Subcutaneous abdominal adipose tissue (tissue), 5 donors: ENCODE data around the gene FLNB.
"Not testable (repeated sequence)": the region's sequence is repeated elsewhere in the genome, so short reads cannot be mapped to it uniquely, and the experiment has no call there.

Experiments used
- H3K27ac ChIP-seq: one replicate; pipeline ENCODE4 v1.7.0; 2013; ENCODE audit warnings: low read depth, mild to moderate bottlenecking, inconsistent platforms, low read length, moderate library complexity
- H3K27me3 ChIP-seq, 5 donors: one replicate each; pipeline ENCODE4 v1.7.0; 2013; ENCODE audit warnings: low read length in 5 of 5, inconsistent platforms in 1 of 5; ENCODE audit not compliant: control insufficient read depth in 5 of 5, insufficient read depth in 4 of 5
- H3K36me3 ChIP-seq, 5 donors: one replicate each; pipeline ENCODE4 v1.7.0; 2013; ENCODE audit warnings: low read length in 5 of 5; ENCODE audit not compliant: control insufficient read depth in 5 of 5, insufficient read depth in 5 of 5
- H3K4me1 ChIP-seq, 5 donors: one replicate each; pipeline ENCODE4 v1.7.0; 2013; ENCODE audit warnings: low read length in 5 of 5, mild to moderate bottlenecking in 3 of 5, moderate library complexity in 1 of 5; ENCODE audit not compliant: control insufficient read depth in 5 of 5, insufficient read depth in 5 of 5
- H3K4me3 ChIP-seq, 5 donors: one replicate each; pipeline ENCODE4 v1.7.0; 2013; ENCODE audit warnings: low read length in 5 of 5, low read depth in 1 of 5
- H3K9ac ChIP-seq, 5 donors: one replicate each; pipeline ENCODE4 v1.7.0; 2013; ENCODE audit warnings: low read length in 5 of 5, mild to moderate bottlenecking in 4 of 5, moderate library complexity in 3 of 5
- H3K9me3 ChIP-seq, 5 donors: one replicate each; pipeline ENCODE4 v1.7.0; 2013; ENCODE audit warnings: low read length in 5 of 5; ENCODE audit not compliant: control insufficient read depth in 5 of 5
- donor health status: healthy.
- donor health status: healthy.
- donor health status: healthy.
- donor health status: healthy.
- donor health status: healthy.

Gene FLNB

DNA sequence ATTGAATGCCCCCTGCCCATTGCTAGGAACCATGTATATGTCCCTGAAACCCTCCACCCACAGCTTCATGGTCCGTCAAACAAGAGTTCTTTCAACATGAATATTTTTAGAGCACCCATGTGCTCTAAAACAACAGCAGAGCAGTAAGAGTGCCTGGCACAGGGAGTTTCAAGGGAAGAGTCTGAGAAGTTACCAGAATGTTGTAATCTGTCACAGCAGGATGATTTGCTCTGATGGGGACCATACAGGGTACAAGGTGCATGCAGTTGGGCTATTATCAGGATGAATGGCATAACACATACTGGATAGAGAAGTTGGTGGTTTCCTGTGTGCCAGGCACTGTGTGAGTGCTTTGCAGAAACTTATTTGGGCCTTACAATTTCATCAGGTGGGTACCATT is 27.8 kb upstream of the FLNB start:
- Histone ChIP-seq H3K4me1 (peaks cover 0 to 32% (median 16%) of the 10 kb centered on the region in 5 donors), H3K36me3 (no peaks in the 10 kb centered on the region), H3K27ac (no peak overlapping the region), H3K9me3 (no peaks in the 10 kb centered on the region), H3K27me3 (no peaks in the 10 kb centered on the region), H3K9ac (no peak overlapping the region), H3K4me3 (no peak overlapping the region)

DNA sequence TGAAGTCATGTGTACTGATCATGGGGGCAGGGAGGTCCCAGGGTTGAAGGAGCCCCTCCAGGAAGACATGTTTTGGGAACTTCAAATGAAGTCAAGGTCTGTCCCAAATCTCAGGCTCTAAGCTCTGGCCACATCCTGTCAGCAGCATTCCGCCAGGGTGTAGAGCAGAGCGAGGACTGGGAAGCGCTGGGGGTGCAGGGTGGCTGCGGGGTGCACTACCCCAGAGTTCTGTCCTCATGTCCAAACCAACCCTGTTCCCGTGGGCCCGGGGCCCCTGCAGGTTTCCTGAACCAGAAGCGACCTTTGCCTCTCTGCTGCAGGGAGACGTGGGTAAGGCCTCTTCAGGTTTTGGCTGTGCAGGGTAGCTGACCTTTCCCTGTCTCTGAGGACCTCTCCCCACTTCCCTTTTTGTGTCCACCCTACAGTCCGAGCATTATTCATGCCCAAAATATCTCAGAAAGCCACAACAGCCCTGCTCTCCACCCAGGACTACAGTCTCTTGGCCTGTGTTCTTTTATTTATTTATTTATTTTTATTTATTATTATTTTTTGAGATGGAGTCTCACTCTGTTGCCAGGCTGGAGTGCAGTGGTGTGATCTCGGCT is 26.6 kb upstream of the FLNB start:
- Histone ChIP-seq H3K9ac (no peak overlapping the region), H3K27me3 (no peaks in the 10 kb centered on the region), H3K27ac (no peak overlapping the region), H3K9me3 (no peaks in the 10 kb centered on the region), H3K36me3 (no peaks in the 10 kb centered on the region), H3K4me1 (peaks cover 0 to 32% (median 16%) of the 10 kb centered on the region in 5 donors), H3K4me3 (no peak overlapping the region)

DNA sequence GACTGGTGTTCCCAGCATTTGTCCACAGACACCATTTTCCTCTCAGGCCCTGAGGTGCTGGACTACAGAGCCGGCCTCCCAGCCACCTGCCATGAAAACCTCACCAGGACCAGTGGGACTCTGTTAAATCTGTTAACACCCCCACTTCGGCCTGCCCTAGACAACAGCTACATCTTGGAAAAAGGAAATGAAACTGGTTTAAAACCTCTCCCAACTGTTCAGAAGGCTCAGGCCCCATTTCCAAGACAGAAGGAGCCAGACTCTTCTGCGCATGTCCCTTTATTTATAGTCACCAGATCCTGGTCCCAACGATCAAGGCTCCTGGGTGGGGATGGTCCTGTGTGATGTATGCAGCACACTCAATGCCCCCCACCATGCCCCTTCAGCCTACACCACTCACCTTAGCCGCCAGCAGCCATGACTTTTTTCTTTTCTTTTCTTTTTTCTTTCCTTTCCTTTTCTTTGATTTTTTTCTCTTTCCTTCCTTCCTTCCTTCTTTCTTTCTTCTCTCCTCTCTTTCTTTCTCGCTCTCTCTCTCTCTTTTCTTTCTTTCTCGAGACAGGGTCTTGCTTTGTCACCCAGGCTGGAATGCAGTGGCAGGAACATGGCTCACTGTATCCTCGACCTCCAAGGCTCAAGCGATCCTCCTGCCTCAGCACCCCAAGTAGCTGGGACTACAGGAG is 25.5 kb upstream of the FLNB start:
- H3K27me3 ChIP-seq = no peaks in the 10 kb centered on the region
- H3K4me3 ChIP-seq = no peak overlapping the region
- no peaks in the 10 kb centered on the region for H3K9me3 ChIP-seq
- H3K27ac ChIP-seq = no peak overlapping the region
- H3K9ac ChIP-seq = no peak overlapping the region
- peaks cover 0 to 32% (median 16%) of the 10 kb centered on the region in 5 donors for H3K4me1 ChIP-seq
- H3K36me3 ChIP-seq = no peaks in the 10 kb centered on the region

DNA sequence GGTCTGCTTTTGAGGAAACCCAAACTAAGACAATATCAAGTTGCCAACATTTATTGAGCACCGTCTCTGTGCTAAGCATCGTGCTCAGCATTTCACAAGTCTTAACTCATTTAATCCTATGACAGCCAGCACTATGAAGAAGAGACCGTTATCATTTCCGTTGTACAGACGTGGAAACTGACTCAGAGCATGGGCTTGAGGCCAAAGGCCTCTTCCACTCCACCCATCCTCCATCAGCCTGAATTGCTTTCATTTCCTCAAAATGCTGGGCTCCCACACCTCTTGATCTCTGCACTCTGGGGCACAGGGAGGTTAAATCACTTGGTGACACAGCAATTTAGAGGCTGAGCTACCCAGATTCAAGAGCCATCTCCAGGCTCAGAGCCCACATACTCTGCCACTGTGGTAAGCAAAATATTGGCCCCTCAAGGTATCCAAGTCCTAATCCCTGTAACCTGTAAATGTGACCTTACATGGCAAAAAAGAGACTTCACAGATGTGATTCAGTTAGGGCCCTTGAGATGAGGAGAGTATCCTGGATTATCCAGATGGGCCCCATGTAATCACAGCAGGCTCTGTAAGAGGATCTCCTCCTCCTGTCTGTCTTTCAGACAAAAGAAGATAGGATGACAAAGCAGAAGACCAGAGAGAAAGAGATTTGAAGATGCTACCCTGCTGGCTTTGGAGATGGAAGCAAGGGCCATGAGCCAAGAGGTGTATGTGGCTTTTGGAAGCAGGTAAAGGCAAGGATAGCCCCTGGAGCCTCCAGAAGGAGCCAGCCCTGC is 24.3 kb upstream of the FLNB start:
- H3K9me3 ChIP-seq = no peaks in the 10 kb centered on the region
- no peaks in the 10 kb centered on the region for H3K27me3 ChIP-seq
- H3K27ac ChIP-seq = peak overlapping the region; percentile 15
- H3K36me3 ChIP-seq = no peaks in the 10 kb centered on the region
- H3K4me1 ChIP-seq = peaks cover 0 to 32% (median 15%) of the 10 kb centered on the region in 5 donors
- no peak overlapping the region for H3K9ac ChIP-seq
- H3K4me3 ChIP-seq = no peak overlapping the region

DNA sequence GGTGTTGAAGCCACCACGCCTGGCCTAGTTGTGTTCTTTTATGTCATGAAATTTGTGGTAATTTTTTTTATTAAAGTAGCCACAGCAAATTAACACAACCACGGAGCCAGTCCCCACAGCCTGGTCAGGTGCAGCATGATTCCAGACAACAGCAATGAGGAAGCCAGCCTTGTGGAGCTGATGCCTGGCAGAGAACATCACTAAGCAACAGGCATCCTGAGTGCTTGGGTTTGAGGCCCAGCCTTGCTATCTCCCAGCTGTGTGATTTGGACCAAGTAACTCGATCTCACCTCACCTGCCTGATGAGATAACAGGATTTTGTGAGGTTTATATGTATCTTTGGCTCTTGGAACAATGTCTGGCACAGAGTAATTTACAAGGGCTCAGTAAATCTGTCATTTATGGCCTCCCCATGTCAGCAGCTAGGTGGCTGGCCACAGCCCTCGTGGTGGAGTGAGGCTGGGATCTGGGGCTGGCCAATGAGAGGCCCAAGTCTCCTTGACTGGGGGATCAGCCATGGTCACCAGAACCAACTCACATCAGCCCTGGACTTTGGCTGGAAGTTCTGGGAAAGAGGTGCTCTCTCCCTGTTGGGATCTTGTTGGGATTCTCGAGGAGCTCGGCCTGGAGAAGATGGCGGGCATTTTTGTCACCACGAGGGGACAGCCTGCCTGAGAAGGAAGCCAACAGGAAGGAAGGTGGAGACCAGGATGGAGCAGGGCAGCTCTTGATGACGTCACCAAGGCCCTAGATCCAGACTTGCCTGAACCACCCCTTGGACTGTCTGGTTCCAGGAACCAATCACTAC is 22.8 kb upstream of the FLNB start:
- Histone ChIP-seq H3K9ac (no peak overlapping the region), H3K4me3 (no peak overlapping the region), H3K36me3 (no peaks in the 10 kb centered on the region), H3K9me3 (no peaks in the 10 kb centered on the region), H3K27me3 (no peaks in the 10 kb centered on the region), H3K27ac (no peak overlapping the region), H3K4me1 (peaks cover 0 to 32% (median 15%) of the 10 kb centered on the region in 5 donors)

DNA sequence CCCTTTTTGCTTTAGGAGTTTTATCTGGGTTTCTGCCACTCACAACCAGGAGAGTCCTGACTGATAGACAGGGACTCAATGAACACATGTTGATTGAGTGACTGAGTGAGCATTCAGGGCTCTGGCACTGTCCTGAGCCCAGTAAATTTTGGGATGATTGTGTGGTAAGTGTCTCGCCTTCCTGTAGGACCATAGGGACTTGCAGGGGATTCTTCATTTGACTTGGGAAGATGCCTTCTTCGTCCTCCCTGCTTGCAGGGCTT is 22.3 kb upstream of the FLNB start:
- H3K4me3 ChIP-seq = no peak overlapping the region
- H3K27me3 ChIP-seq = no peaks in the 10 kb centered on the region
- peaks cover 0 to 32% (median 15%) of the 10 kb centered on the region in 5 donors for H3K4me1 ChIP-seq
- H3K36me3 ChIP-seq = no peaks in the 10 kb centered on the region
- H3K9me3 ChIP-seq = no peaks in the 10 kb centered on the region
- H3K9ac ChIP-seq = no peak overlapping the region
- no peak overlapping the region for H3K27ac ChIP-seq

DNA sequence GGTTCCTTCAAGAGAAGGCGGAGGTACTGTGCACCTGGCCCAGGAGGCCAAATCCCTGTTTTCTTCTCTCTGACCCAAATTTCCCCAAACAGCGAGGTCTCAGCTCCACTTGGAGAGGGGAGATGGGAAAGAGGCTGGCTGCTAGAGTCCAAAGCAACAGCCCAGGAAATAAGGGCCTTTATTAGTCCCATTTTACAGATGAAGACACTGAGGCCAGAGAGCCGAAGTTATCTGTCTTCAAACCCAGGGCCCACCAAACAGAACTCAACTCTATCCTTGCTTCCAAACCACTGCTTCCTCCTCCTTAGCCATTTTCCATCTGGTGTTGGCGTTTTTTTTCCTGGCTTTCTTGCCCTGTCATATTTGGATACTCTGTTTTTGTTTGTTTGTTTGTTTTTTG is 22.0 kb upstream of the FLNB start:
- Histone ChIP-seq H3K9ac (no peak overlapping the region), H3K36me3 (no peaks in the 10 kb centered on the region), H3K27ac (no peak overlapping the region), H3K27me3 (no peaks in the 10 kb centered on the region), H3K9me3 (no peaks in the 10 kb centered on the region), H3K4me1 (peaks cover 0 to 29% (median 15%) of the 10 kb centered on the region in 5 donors), H3K4me3 (no peak overlapping the region)

DNA sequence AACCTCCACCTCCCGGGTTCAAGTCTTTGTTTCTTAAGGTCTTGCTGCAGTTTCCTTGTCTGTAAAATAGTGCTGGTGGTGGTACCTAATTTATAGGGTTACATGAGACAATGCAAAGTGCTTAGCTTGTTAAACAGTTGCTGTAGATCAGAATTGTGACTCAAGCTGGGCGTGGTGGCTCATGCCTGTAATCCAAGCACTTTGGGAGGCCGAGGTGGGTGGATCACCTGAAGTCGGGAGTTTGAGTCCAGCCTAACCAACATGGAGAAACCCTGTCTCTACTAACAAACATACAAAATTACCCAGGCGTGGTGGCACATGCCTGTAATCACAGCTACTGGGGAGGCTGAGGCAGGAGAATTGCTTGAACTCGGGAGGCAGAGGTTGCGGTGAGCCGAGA is 19.0 kb upstream of the FLNB start:
- not testable (repeated sequence) for H3K27ac ChIP-seq, H3K4me3 ChIP-seq, H3K27me3 ChIP-seq, H3K4me1 ChIP-seq, H3K9ac ChIP-seq, H3K36me3 ChIP-seq, H3K9me3 ChIP-seq

DNA sequence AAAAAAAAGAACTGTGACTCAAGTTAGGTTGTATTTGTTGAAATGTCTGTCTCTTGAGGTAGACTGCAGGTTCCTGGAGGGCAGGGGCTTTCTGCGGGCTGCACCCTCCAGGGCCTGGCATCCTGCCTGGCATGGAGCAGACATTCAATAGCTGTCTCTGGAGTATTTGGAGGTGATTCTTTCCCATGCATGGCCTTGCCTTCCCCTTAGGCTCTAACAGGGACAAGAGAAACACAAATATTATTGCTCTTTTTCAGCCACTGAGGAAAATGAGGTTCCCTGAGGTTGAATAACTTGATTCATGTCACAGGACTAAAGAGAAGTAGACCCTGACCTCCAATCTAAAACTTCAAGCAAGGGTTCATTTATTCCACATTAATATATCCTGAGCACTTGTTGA is 18.6 kb upstream of the FLNB start:
- Histone ChIP-seq H3K27me3 (no peaks in the 10 kb centered on the region), H3K4me3 (no peak overlapping the region), H3K9ac (no peak overlapping the region), H3K9me3 (no peaks in the 10 kb centered on the region), H3K4me1 (peaks cover 0 to under 1% (median 0%) of the 10 kb centered on the region in 5 donors), H3K27ac (no peak overlapping the region), H3K36me3 (no peaks in the 10 kb centered on the region)
